Esophagus squamous epithelium (tissue), 5 donors: ENCODE results near the gene MED23. TPM values are rescaled to one million over a fixed set of nuclear protein-coding genes. Genes with fewer than 3 reads are reported as not detected.

Experiments used
- DNase-seq: peaks from one replicate; lab custom pipeline; 2025; lab: John Stamatoyannopoulos, UW
- H3K27ac ChIP-seq, 4 donors: fragments of 200-600 bp; sonication (generic); one replicate each; pipeline ENCODE4 v1.5.1; 2016 to 2019; ENCODE audit warnings: mild to moderate bottlenecking in 1 of 4
- H3K27me3 ChIP-seq, 4 donors: fragments of 200-600 bp; sonication (generic); 1 replicate in 3 of 4; 2 replicates in 1 of 4; pipeline versions ENCODE4 v1.5.1 to v1.6.0; 2017 to 2021; ENCODE audit warnings: antibody characterized with exemption in 1 of 4
- H3K36me3 ChIP-seq, 3 donors: fragments of 200-600 bp; sonication (generic); one replicate each; pipeline ENCODE4 v1.5.1; 2016 to 2019
- H3K4me1 ChIP-seq, 3 donors: fragments of 200-600 bp; sonication (generic); one replicate each; pipeline ENCODE4 v1.5.1; 2017 to 2019
- H3K4me3 ChIP-seq, 4 donors: fragments of 200-600 bp; sonication (generic); 1 replicate in 3 of 4; 2 replicates in 1 of 4; pipeline ENCODE4 v1.5.1; 2016 to 2019; ENCODE audit warnings: mild to moderate bottlenecking in 2 of 4, moderate library complexity in 1 of 4
- H3K9me3 ChIP-seq, 3 donors: fragments of 200-600 bp; sonication (generic); one replicate each; pipeline ENCODE4 v1.5.1; 2016 to 2019
- CTCF ChIP-seq, 6 experiments: fragments of 450-650 bp in 4 of 6; fragments of 200-600 bp in 2 of 6; sonication (generic) in 2 of 6; IDR thresholded peaks; one replicate each; pipeline ENCODE4 v1.5.1; 2016 to 2019; ENCODE audit warnings: antibody characterized with exemption in 6 of 6, mild to moderate bottlenecking in 4 of 6, moderate library complexity in 4 of 6
- POLR2A ChIP-seq, 4 donors: fragments of 450-650 bp; IDR thresholded peaks; one replicate each; pipeline ENCODE4 v1.6.1; 2017; ENCODE audit warnings: antibody characterized with exemption in 4 of 4, mild to moderate bottlenecking in 4 of 4, moderate library complexity in 3 of 4
- WGBS, 2 donors: methylation state at CpG; one replicate each; pipeline ENCODE4 v1.1.5; 2018; 5-methylcytosine and 5-hydroxymethylcytosine counted together
- intact Hi-C: fragments of 100-400 bp; cut with DNase I; formaldehyde crosslinking; loops from one replicate; pipeline ENCODE4 v1.15.0; 2022
- total RNA-seq, 4 donors: library from RNA; depleted of rRNA; stranded (reverse); fragments of >200 nt; gene quantifications; one replicate each; pipeline ENCODE4 v1.1.0, GENCODE V29; 2016
- donor health status: DM: yes; HTN: yes; CAD: no.

MED23 gene
- total RNA-seq, 4 donors from 2014 or later = 12.2 to 31.9 (median 20.1) TPM

GRCh38 chr6:131565056-131565455, 63.0 kb downstream of the MED23 start:
- Histone ChIP-seq H3K36me3 (no peaks in the 10 kb centered on the region), H3K4me3 (no peak overlapping the region), H3K9me3 (no peaks in the 10 kb centered on the region), H3K27me3 (no peaks in the 10 kb centered on the region), H3K27ac (no peak overlapping the region), H3K4me1 (no peaks in the 10 kb centered on the region)
- 47 to 50% methylated on average over 2 of the region's 2 CpGs for WGBS, 2 donors
- DNase-seq = no peak
- TF ChIP-seq POLR2A (IDR thresholded peaks at IDR 0.05) = no peak
- no peak for TF ChIP-seq CTCF (IDR thresholded peaks at IDR 0.05)
- intact Hi-C loops = no loop called here

GRCh38 chr6:131561925-131562707, 65.9 kb downstream of the MED23 start:
- Histone ChIP-seq H3K36me3 (no peaks in the 10 kb centered on the region), H3K27me3 (no peaks in the 10 kb centered on the region), H3K9me3 (no peaks in the 10 kb centered on the region), H3K4me3 (no peak overlapping the region), H3K4me1 (no peaks in the 10 kb centered on the region), H3K27ac (no peak overlapping the region)
- TF ChIP-seq CTCF (IDR thresholded peaks at IDR 0.05) (no peak), POLR2A (IDR thresholded peaks at IDR 0.05) (no peak)
- DNase-seq = no peak
- intact Hi-C loops = no loop called here
- WGBS, 2 donors = 74 to 83% methylated on average over 4 of the region's 4 CpGs

- Histone ChIP-seq H3K4me1 (no peaks in the 10 kb centered on the region), H3K27me3 (no peaks in the 10 kb centered on the region), H3K36me3 (no peaks in the 10 kb centered on the region), H3K4me3 (no peak overlapping the region), H3K9me3 (no peaks in the 10 kb centered on the region), H3K27ac (no peak overlapping the region)
- no peak for DNase-seq
- intact Hi-C loops = no loop called here
- 73 to 74% methylated on average over 4 of the region's 4 CpGs for WGBS, 2 donors
- no peak for TF ChIP-seq CTCF (IDR thresholded peaks at IDR 0.05)
- TF ChIP-seq POLR2A (IDR thresholded peaks at IDR 0.05) = no peak
Observed at GRCh38 chr6:131558922-131559321, 69.1 kb downstream of the MED23 start.

- DNase-seq = no peak
- H3K9me3 ChIP-seq = no peaks in the 10 kb centered on the region
- H3K27me3 ChIP-seq = no peaks in the 10 kb centered on the region
- H3K4me3 ChIP-seq = no peak overlapping the region
- no peaks in the 10 kb centered on the region for H3K4me1 ChIP-seq
- no peak overlapping the region for H3K27ac ChIP-seq
- TF ChIP-seq POLR2A (IDR thresholded peaks at IDR 0.05) (no peak), CTCF (IDR thresholded peaks at IDR 0.05) (no peak)
- intact Hi-C loops = no loop called here
- no peaks in the 10 kb centered on the region for H3K36me3 ChIP-seq
Observed at GRCh38 chr6:131555992-131556391, 72.0 kb downstream of the MED23 start.

GRCh38 chr6:131552572-131552971, 75.5 kb downstream of the MED23 start:
- TF ChIP-seq CTCF (IDR thresholded peaks at IDR 0.05) (no peak), POLR2A (IDR thresholded peaks at IDR 0.05) (no peak)
- H3K27ac ChIP-seq = no peak overlapping the region
- H3K9me3 ChIP-seq = no peaks in the 10 kb centered on the region
- no peak for DNase-seq
- H3K36me3 ChIP-seq = no peaks in the 10 kb centered on the region
- no peak overlapping the region for H3K4me3 ChIP-seq
- no peaks in the 10 kb centered on the region for H3K4me1 ChIP-seq
- WGBS, 2 donors = 77 to 84% methylated on average over 3 of the region's 3 CpGs
- intact Hi-C loops = no loop called here
- no peaks in the 10 kb centered on the region for H3K27me3 ChIP-seq
